HL-60 (cell line): ENCODE data around the gene ANO1.

Experiments
- POLR2AphosphoS5 ChIP-seq: IDR thresholded peaks from 2 replicates; pipeline ENCODE4 v1.6.1; 2012; ENCODE audit warnings: low read depth
- TF ChIP-seq, protein P1 (sequence below): IDR thresholded peaks from one replicate; pipeline ENCODE4 v1.5.1; 2011; ENCODE audit warnings: low read length, control low read depth, inconsistent platforms; ENCODE audit not compliant: insufficient read depth

DNA sequence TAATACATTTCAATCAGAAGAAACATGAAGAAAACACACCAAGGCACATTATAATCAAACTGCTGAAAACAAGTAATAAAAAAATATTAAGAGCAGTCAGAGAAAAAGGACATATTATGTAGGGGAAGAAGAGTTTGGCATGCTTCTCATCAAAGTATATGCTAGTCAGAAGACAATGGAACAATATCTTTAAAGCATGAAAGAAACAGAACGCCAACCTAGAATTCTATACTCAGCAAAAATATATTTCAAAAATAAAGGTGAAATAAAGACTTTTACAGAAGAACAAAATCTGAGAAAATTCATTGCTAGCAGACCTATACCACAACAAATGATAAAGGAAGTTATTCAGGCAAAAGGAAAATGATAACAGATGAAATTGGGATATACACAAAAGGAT lies 34.6 kb upstream of the ANO1 start:
- TF ChIP-seq, protein P1, sequence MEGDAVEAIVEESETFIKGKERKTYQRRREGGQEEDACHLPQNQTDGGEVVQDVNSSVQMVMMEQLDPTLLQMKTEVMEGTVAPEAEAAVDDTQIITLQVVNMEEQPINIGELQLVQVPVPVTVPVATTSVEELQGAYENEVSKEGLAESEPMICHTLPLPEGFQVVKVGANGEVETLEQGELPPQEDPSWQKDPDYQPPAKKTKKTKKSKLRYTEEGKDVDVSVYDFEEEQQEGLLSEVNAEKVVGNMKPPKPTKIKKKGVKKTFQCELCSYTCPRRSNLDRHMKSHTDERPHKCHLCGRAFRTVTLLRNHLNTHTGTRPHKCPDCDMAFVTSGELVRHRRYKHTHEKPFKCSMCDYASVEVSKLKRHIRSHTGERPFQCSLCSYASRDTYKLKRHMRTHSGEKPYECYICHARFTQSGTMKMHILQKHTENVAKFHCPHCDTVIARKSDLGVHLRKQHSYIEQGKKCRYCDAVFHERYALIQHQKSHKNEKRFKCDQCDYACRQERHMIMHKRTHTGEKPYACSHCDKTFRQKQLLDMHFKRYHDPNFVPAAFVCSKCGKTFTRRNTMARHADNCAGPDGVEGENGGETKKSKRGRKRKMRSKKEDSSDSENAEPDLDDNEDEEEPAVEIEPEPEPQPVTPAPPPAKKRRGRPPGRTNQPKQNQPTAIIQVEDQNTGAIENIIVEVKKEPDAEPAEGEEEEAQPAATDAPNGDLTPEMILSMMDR, result no peak
- no peak for TF ChIP-seq POLR2AphosphoS5
